RWPE1 (cell line): ENCODE data around the gene EXOC3L1.

Experiments
- CTCF ChIA-PET: fragments of 350-600 bp; sonication (Branson Sonifier 250); formaldehyde crosslinking; extraction: SDS; loops from one replicate; lab custom pipeline; 2021; lab: Yijun Ruan, JAX
- POLR2A ChIA-PET: fragments of 400-600 bp; formaldehyde crosslinking; extraction: SDS; loops from one replicate; lab custom pipeline; 2020; ENCODE audit warnings: antibody characterized with exemption; ENCODE audit not compliant: low non-redundant PET; lab: Yijun Ruan, JAX
- DNase-seq: peaks from one replicate; pipeline ENCODE4 v3.0.0; 2012; ENCODE audit warnings: low spot score
- H3K27ac ChIP-seq: fragments of 450-650 bp; 2 replicates; pipeline ENCODE4 v1.5.1; 2017
- TF ChIP-seq, protein P1 (sequence below): fragments of 450-650 bp; conservative IDR thresholded peaks from 2 replicates; pipeline ENCODE4 v1.5.1; 2017; ENCODE audit warnings: low read depth, mild to moderate bottlenecking

The EXOC3L1 gene, protein sequence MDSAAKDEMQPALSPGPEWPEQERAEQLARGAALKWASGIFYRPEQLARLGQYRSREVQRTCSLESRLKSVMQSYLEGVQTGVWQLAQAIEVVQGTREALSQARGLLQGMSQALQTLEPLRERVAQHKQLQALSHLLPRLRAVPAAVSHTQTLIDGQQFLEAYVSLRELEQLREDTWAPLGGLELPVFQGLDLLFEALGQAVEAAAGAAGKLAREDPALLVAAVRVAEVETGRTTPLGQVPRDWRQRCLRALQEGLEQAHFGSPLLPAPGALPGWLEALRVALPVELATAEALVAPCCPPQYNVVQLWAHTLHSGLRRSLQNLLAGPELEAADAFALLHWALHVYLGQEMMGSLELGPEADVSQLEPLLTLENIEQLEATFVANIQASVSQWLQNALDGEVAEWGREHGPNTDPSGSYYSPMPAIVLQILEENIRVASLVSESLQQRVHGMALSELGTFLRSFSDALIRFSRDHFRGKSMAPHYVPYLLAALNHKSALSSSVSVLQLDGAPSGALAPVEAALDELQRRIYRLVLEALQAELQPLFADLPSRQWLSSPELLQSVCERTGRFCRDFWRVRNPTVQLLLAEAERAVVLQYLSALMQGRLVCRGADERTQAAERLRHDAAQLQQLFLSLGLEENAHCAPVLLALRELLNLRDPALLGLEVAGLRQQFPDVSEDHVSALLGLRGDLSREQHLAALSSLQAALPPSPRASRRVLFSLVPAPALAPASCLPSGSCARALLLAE

DNA sequence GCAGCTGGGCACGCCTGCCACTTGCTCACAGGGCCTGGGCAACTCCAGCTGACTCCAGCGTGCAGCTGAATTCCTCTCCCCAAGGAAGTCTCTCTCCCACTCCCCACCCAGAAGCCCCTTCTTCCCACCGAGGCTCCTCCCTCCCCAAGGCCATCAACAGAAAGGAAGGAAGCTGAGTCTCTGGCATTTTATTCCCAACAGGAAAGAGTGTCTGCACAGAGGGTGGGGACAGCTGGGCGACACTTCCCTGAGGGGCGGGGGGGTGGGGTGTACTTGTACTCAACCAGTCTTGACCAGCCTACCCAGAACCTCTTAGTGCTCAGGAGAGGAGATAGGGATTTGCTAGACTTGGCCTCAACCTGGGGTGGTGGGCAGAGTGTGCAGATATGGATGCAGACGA, at the start of gene EXOC3L1:
Gene EXOC3L1 (minus strand): TSS at position 96 of the 400 bp plus-strand sequence. CDS start 460 bp downstream, outside the sequence.
- CTCF ChIA-PET = interaction anchor here (0.5 to 0.7 kb wide), 3 partner anchors 20 to 236 kb away, joined by 3 to 6 read pairs (median 3); partner anchors contain the start of gene NOL3

DNA sequence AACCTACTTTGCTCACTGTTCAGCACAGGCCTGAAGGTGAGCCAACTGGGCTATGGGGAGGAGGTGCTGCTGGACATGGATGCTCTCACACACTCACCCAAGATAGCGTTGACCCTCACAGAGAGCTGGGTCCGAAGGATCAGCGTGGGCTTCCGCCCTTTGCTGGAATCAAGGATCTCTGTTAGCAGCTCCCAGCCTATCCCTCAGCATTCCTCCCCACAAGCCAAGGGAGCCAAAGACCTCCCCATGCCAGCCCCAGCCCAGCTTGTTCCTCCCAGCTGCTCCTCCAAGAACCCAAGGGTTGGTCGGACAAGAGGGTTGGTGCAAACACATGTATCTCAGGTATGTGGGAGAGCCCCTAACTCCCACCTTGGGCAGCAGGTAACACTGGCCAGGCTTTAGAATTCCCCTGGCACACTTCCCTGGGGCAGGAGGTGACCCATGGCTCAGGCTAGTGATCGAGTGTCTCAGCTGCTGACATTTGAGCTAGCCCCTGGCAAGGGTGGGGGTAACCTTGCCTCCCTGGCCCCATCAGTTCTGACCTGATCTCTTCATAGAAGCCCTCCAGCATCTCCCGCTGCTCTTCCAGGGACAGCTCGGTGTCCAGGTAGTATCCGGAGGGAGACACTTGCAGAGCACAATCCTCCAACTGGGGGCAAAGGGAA, 49.0 kb upstream of the EXOC3L1 start:
- POLR2A ChIA-PET = no interaction called here
- DNase-seq = no peak
- TF ChIP-seq, protein P1, sequence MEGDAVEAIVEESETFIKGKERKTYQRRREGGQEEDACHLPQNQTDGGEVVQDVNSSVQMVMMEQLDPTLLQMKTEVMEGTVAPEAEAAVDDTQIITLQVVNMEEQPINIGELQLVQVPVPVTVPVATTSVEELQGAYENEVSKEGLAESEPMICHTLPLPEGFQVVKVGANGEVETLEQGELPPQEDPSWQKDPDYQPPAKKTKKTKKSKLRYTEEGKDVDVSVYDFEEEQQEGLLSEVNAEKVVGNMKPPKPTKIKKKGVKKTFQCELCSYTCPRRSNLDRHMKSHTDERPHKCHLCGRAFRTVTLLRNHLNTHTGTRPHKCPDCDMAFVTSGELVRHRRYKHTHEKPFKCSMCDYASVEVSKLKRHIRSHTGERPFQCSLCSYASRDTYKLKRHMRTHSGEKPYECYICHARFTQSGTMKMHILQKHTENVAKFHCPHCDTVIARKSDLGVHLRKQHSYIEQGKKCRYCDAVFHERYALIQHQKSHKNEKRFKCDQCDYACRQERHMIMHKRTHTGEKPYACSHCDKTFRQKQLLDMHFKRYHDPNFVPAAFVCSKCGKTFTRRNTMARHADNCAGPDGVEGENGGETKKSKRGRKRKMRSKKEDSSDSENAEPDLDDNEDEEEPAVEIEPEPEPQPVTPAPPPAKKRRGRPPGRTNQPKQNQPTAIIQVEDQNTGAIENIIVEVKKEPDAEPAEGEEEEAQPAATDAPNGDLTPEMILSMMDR = no peak
- H3K27ac ChIP-seq = peak overlapping the region; percentile 92
- CTCF ChIA-PET = interaction anchor here (0.6 kb wide), 1 partner anchor 58 kb away, joined by 3 read pairs; no protein-coding TSS in a partner anchor

More for the DNA sequence above, at the start of gene EXOC3L1:
- TF ChIP-seq, protein P1 = no peak
- no peak for DNase-seq
- peak within 1 kb of the TSS; percentile 26; the same call in 1 of the 2 replicates for H3K27ac ChIP-seq
- POLR2A ChIA-PET = no interaction called here

DNA sequence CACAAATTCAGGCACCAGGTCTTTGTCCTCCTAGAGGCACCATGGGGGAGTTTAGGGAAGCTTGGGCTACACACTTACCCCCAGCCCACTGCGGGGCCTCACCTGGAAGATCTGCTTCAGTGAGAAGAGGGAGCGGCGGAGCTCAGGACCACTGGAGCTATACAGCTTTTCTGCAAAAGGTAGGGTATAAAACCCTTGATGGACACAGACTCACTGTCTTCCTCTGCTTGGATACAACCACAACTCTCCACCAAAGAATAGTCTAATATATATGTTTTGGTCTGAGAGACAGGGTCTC, 48.3 kb upstream of the EXOC3L1 start:
- POLR2A ChIA-PET = interaction anchor here (0.6 kb wide), 1 partner anchor 729 kb away, joined by 3 read pairs; no protein-coding TSS in a partner anchor
- TF ChIP-seq, protein P1 = no peak
- no peak for DNase-seq
- CTCF ChIA-PET = interaction anchor here (1.0 kb wide), 1 partner anchor 11 kb away, joined by 3 read pairs; the partner anchor contains the start of gene TMEM208
- H3K27ac ChIP-seq = peak overlapping the region; percentile 92

DNA sequence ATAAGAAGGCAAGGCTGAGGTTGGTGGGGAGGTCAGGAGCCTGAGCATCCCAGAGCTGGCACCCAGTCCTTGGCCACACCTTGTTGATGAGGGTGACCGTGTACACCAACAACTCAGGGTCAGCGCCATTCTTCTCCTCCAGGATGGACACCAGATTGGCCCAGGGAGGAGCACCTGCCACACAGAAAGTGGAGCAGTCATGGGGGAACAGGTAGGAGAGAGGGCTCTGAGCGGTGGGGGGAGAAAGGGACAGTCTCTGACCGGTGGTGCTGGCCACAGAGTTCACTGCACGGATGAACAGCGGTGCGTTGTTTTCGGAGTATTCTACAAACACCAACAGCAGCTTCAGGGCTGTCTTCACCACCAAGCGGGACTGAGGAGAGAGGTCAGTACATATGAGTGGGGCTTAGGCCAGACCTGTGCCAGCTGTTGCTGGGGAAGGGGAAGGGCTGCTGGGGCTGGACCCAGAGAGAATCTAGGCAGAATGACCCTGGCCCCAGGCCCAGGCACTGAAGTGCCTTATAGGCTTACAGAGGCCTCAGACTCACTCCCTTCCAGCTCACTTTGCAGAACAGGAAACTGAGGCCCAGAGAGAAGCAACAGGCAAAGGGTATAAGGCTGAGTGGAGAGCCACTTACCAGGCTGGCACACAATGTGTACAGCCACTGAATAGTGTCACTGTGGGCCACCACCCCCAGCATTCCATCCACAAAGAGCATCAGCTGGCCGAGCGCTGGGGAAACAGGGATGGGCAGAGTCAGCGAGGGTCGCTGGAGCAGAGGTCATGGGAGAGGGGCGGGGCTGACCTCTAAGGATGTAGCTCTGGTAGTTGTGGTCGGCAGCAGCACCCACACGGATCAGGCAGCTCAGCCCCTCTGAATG, 47.7 kb upstream of the EXOC3L1 start:
- peak overlapping the region; percentile 92 for H3K27ac ChIP-seq
- TF ChIP-seq, protein P1 = no peak
- ChIA-PET POLR2A (interaction anchor here (0.6 kb wide), 1 partner anchor 729 kb away, joined by 3 read pairs; no protein-coding TSS in a partner anchor), CTCF (interaction anchor here (1.0 kb wide), 1 partner anchor 11 kb away, joined by 3 read pairs; the partner anchor contains the start of gene TMEM208)
- no peak for DNase-seq

DNA sequence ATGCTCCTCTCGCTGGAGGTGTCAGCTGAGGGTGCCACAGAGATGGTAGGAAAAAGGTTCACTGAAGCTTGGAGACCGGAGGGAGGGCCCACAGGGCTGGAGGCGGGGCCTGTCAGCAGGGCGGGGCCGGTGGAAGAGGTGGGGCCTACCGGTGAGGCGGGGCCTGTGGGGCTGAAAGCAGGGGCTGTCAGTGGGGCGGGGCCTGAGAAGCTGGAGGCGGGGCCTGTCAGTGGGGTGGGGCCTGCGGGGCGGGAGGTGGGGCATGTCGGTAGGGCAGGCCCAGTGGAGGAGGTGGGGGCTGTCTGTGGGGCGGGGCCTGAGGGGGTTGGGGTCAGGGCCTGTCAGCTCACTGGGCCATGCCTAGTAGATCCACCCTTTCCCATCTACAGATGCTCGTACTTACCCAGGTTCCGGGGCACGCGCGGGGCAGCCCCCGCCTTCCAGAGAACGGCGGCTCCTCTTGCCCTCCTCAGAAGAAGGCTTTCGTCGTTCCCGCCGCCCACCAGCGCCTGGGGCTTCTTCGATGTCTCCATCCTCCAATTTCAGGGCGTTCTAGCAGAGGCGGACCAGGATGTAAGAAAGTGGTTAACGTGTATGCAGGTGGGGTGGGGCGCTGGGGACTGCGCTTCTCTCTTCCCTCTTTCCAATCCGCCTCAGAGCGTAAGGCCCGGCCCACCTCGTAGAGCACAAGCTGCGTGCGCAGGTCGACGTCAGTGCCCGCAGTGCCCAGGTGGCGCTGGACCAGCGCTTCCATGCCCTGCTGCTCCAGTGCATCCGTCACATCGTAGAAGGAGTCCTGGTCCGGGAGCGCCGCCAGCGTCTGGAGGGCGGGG, 46.8 kb upstream of the EXOC3L1 start:
- DNase-seq = peak; percentile 88
- peak overlapping the region; percentile 92 for H3K27ac ChIP-seq
- POLR2A ChIA-PET = interaction anchor here (0.8 to 1.0 kb wide), 2 partner anchors 9 to 10 kb away, joined by 3 read pairs; partner anchors contain the start of gene TMEM208
- CTCF ChIA-PET = interaction anchor here (0.6 kb wide), 1 partner anchor 704 kb away, joined by 3 read pairs; no protein-coding TSS in a partner anchor
- TF ChIP-seq, protein P1 = no peak
